ENCODE results near the gene SEC14L5. TPM values are rescaled to one million over a fixed set of nuclear protein-coding genes. Genes with fewer than 3 reads are reported as not detected.

The SEC14L5 gene
- polyA plus RNA-seq, 3 donors = 0.03 TPM; not detected in 2

DNA sequence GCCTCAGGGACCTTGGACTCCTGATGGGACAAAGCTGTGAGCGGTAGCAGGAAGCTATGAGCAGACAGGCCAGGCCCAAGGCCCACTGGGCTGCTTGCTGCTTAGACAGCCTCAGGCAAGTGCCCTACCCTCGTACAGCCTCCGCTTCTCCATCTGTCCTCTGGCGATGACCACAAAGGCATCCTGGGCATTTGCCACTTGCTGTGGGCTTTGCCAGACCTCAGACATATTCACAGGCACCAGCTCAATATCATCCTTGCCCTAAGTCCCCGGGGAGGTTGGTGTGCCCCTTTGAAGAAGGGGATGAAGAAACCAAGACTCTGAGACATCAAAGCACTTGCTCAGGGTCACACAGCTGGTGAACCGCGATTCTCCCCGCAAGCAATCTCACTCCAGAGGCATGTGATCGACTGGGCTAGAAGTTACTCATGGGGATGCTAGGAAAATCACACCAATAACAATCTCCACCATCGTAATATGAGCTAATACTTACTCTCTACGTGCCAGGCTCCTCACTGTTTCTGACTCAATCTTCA is 42.8 kb upstream of the SEC14L5 start:
- H3K27ac ChIP-seq (ENCODE audit: low read depth in 1 of 2, low read length in 2 of 2) = no peak overlapping the region
- H3K4me2 ChIP-seq (replicated peaks; ENCODE audit: extremely low read depth, low read length, poor library complexity, severe bottlenecking) = no peak overlapping the region
- no peaks in the 10 kb centered on the region for H3K4me1 ChIP-seq (ENCODE audit: control insufficient read depth in 1 of 2, insufficient read depth in 2 of 2, low read length in 2 of 2)
- no peaks in the 10 kb centered on the region for H3K27me3 ChIP-seq (ENCODE audit: control insufficient read depth in 2 of 2, insufficient read depth in 2 of 2, low read length in 2 of 2)
- DNase-seq = no peak
- H3K79me2 ChIP-seq (ENCODE audit: insufficient read depth, low read length) = no peaks in the 10 kb centered on the region
- TF ChIP-seq, protein P1, sequence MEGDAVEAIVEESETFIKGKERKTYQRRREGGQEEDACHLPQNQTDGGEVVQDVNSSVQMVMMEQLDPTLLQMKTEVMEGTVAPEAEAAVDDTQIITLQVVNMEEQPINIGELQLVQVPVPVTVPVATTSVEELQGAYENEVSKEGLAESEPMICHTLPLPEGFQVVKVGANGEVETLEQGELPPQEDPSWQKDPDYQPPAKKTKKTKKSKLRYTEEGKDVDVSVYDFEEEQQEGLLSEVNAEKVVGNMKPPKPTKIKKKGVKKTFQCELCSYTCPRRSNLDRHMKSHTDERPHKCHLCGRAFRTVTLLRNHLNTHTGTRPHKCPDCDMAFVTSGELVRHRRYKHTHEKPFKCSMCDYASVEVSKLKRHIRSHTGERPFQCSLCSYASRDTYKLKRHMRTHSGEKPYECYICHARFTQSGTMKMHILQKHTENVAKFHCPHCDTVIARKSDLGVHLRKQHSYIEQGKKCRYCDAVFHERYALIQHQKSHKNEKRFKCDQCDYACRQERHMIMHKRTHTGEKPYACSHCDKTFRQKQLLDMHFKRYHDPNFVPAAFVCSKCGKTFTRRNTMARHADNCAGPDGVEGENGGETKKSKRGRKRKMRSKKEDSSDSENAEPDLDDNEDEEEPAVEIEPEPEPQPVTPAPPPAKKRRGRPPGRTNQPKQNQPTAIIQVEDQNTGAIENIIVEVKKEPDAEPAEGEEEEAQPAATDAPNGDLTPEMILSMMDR (IDR thresholded peaks at IDR 0.05) = no peak
- intact Hi-C loops (cut with micrococcal nuclease) = no loop called here
- no peaks in the 10 kb centered on the region for H3K36me3 ChIP-seq (replicated peaks in 1 of 2; ENCODE audit: control insufficient read depth in 1 of 2, insufficient read depth in 2 of 2, low read length in 2 of 2)
- H2AFZ ChIP-seq (ENCODE audit: insufficient read depth, low read depth, low read length, poor library complexity, severe bottlenecking) = no peak overlapping the region
- no peaks in the 10 kb centered on the region for H3K9me3 Mint-ChIP-seq
- H3K4me3 ChIP-seq (replicated peaks in 1 of 3; ENCODE audit: low read depth in 2 of 3, low read length in 3 of 3) = no peak overlapping the region
- no peaks in the 10 kb centered on the region for H3K36me3 Mint-ChIP-seq
- H3K9ac ChIP-seq (ENCODE audit: insufficient read depth, low read length, poor library complexity, severe bottlenecking) = no peak overlapping the region
- no peaks in the 10 kb centered on the region for H3K9me3 ChIP-seq (replicated peaks in 1 of 2; ENCODE audit: control insufficient read depth in 1 of 2, insufficient read depth in 1 of 2, low read length in 2 of 2)
- H3K4me3 Mint-ChIP-seq = no peak overlapping the region
- H3K27ac Mint-ChIP-seq = no peak overlapping the region
- peaks cover 4 to 16% (median 7%) of the 10 kb centered on the region in 3 donors for H3K27me3 Mint-ChIP-seq (ENCODE audit: low read depth in 3 of 3)
- 95% methylated on average over 7 of the region's 11 CpGs for WGBS (ENCODE audit: insufficient coverage)
- H4K20me1 ChIP-seq (ENCODE audit: insufficient read depth, low read length) = no peaks in the 10 kb centered on the region
- H3K4me1 Mint-ChIP-seq = no peaks in the 10 kb centered on the region

DNA sequence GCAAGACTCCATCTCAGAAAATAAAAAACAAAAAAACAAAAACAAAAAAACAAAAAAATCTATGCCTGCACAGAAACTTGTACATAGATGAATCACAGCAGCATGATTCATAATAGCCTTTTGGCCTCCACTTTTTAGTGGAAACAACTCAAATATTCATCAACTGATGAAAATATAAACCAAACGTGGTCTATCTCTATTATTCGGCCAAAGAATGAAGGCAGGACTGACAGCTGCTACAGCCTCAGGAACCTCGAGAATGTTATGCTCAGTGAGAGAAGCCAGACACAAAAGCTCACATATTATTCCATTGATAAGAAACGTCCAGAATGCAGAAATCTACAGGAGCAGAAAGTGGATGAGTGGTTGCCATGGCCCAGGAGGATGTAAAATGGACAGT is 41.0 kb upstream of the SEC14L5 start:
- no peak overlapping the region for H3K27ac Mint-ChIP-seq
- H3K36me3 Mint-ChIP-seq = no peaks in the 10 kb centered on the region
- no peak for DNase-seq
- Histone ChIP-seq H2AFZ (ENCODE audit: insufficient read depth, low read depth, low read length, poor library complexity, severe bottlenecking) (no peak overlapping the region), H3K36me3 (replicated peaks in 1 of 2; ENCODE audit: control insufficient read depth in 1 of 2, insufficient read depth in 2 of 2, low read length in 2 of 2) (no peaks in the 10 kb centered on the region), H3K4me3 (replicated peaks in 1 of 3; ENCODE audit: low read depth in 2 of 3, low read length in 3 of 3) (no peak overlapping the region), H3K9me3 (replicated peaks in 1 of 2; ENCODE audit: control insufficient read depth in 1 of 2, insufficient read depth in 1 of 2, low read length in 2 of 2) (no peaks in the 10 kb centered on the region), H3K27ac (ENCODE audit: low read depth in 1 of 2, low read length in 2 of 2) (no peak overlapping the region), H4K20me1 (ENCODE audit: insufficient read depth, low read length) (no peaks in the 10 kb centered on the region), H3K4me1 (ENCODE audit: control insufficient read depth in 1 of 2, insufficient read depth in 2 of 2, low read length in 2 of 2) (no peaks in the 10 kb centered on the region), H3K9ac (ENCODE audit: insufficient read depth, low read length, poor library complexity, severe bottlenecking) (no peak overlapping the region), H3K79me2 (ENCODE audit: insufficient read depth, low read length) (no peaks in the 10 kb centered on the region), H3K27me3 (ENCODE audit: control insufficient read depth in 2 of 2, insufficient read depth in 2 of 2, low read length in 2 of 2) (no peaks in the 10 kb centered on the region), H3K4me2 (replicated peaks; ENCODE audit: extremely low read depth, low read length, poor library complexity, severe bottlenecking) (no peak overlapping the region)
- no peak overlapping the region for H3K4me3 Mint-ChIP-seq
- no peaks in the 10 kb centered on the region for H3K4me1 Mint-ChIP-seq
- H3K9me3 Mint-ChIP-seq = no peaks in the 10 kb centered on the region
- TF ChIP-seq, protein P1 (IDR thresholded peaks at IDR 0.05) = no peak
- whole genome bisulfite sequencing (ENCODE audit: insufficient coverage) = no CpG with 5 or more reads among the region's 4 CpGs
- peaks cover 4 to 14% (median 10%) of the 10 kb centered on the region in 3 donors for H3K27me3 Mint-ChIP-seq (ENCODE audit: low read depth in 3 of 3)
- intact Hi-C loops (cut with micrococcal nuclease) = no loop called here

Data from CD14-positive monocyte (primary cell).